GM21529 (cell line): ENCODE results near the gene RGS6.
"Not testable (repeated sequence)": the region's sequence is repeated elsewhere in the genome, so short reads cannot be mapped to it uniquely, and the experiment has no call there.

Experiments
- ATAC-seq: cut with Tn5 transposase; IDR thresholded peaks from one replicate; pipeline ENCODE4 v1.9.1; 2021; ENCODE audit not compliant: unreplicated experiment

RGS6 gene

DNA sequence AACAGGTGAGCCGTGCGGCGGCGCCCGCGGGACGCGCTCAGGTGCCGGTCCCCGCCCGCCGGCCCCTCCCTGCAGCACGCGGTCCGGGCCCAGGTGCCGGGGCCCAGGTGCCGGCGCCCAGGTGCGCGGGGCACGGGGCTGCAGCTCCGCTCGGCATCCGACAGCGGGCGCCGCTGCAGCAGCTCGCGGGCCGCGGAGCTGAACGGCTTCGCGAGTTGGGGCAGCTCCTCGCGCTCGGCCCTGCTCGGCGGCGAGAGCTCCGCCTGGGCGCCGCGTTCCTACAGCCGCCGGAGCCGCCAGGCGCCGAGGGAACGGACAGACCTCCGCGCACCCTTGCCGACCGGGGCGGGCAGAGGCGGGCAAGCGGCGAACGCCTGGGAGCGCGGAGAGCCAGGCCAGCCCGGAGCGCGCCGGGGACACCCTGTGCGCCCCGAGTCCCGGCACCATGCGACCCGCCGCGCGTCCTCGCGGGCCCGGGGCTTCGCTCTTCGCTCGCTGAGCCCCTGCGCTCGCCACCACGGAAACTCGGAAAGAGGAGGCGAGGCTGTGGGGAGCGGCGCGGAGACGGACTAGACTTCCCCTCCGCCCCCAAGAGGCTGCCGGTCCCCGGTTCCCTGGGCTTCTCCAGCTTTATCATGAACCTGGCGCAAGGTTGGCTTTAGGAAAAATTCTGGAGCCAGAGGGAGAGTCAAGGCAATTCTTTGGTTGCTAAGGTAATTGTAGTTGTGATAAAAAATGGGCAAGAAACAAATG is at the start of gene RGS6:
TSS of gene RGS6 (plus strand) at position 201 of the 753 bp plus-strand sequence.
- ATAC-seq = no peak

DNA sequence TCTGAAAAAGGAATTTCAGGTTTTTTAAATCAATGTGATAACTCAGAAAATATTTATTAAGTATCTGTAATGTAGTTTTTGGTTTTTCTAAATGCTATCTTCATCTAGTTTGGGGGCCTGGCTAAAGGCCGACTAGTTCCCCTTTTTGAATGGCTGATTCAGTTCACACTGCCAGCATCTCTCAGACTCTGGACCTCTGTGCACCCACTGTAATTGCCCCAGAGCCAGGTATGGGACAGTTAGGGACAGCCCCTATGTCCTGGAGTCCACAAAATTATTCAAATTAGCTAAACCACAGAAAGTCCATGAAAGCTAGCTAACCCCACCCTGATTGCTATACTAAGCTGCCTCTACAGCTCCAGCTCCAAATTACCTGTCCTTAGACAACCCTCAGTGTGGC is 49.1 kb upstream of the RGS6 start:
- no peak for ATAC-seq

DNA sequence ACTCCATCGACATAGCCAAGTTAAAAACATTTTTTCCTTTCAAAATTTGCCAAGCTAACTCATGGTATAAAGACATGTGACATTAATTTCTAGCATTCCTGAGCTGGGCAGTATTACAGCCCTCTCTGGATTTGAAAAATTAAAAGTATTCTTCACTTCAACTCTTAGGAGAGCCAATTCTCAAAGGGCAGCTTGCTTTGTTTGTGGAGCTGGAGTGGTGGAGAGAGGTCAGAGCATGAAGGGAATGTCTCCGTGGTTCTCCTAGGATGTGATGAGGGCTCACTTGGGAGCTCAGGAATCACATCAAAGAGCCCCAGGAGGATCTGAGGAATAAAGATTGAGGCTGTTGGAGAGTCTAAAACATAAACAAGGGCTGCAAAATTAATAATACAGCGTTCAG is 46.9 kb upstream of the RGS6 start:
- ATAC-seq = no peak

DNA sequence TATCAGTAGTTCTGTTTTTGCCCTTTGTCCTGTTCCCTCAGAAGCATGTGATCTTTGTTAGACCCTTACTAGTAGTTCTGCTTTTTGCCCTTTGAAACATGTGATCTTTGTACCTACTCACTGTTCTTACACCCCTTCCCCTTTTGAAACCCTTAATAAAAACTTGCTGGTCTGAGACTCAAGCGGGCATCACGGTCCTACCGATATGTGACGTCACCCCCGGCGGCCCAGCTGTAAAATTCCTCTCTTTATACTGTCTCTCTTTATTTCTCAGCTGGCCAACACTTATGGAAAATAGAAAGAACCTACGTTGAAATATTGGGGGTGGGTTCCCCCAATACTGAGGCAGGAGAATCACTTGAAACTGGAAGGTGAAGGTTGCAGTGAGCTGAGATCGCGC is 44.4 kb upstream of the RGS6 start:
- ATAC-seq = not testable (repeated sequence)

DNA sequence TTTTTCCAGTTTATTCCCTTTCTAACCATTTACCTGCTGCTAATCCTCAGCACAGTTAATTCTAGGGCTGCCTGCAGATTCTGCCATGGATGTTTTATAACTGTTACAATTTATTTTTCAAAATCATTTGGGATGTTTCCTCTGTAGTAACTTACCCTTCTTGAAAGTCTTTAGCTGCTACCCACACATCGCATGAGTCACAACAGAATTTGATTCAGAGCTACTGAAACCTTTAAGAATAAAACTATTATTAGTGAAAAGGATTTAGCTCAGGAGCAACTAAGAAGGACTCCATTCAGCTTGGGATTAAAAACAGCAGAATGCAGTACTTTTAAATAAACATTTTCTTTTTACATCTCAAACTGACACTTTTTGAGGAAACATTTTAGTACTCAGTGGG is 41.7 kb upstream of the RGS6 start:
- ATAC-seq = no peak

DNA sequence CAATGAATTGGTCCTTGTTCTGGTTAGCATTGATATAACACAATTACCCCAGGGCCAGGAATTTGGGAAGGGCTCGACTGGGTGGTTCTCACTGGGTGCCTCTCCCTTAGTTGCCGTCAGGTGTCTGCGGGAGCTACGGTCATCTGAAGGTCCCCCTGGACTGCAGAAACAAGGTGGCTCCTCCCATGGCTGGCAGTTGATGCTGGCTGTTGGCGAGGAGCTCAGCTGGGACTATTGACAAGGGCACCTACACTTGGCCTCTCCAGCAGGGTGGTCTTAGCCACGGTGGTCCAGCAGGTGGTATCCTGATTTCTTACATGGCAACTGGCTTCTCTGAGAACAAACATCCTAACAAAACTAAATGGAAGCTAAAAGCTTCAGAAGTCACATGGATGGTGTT is 41.0 kb upstream of the RGS6 start:
- no peak for ATAC-seq

DNA sequence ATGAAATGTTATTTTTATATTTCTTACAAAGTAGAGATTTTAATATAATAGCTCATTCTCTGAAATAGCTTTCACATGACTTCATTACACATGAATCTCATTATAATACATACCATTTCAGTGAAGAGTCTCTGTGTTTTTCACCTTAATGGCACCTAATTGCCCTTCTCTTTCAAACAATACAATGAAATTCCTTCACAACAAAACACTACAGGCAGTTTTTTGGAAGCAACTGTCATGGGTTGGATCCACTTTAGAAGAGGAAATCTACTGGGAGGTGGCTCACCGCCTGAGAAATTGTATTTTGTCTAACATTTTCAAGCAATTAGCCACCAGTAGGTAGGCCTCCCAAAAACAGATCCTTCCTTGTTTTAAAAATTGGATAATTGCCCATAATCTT is 40.3 kb upstream of the RGS6 start:
- ATAC-seq = no peak

DNA sequence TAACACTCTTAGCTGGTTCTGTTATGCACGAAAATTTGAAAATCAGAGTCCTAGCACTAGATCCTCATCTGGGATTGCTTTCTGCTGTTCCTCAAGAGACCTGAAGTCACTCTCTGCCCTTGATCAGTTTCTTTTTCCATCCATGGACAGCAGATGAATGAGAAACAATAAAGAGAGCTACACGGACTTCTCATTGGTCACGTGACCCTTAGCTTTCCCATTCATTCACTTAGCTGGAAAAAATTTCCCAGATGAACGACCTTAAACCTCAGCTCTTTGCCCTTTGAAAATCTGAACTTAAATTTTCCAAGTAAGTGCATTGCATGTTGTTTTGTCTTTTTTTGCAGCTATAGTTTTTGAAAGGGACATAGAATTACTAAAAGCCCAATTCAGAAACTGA is 27.2 kb upstream of the RGS6 start:
- ATAC-seq = no peak

DNA sequence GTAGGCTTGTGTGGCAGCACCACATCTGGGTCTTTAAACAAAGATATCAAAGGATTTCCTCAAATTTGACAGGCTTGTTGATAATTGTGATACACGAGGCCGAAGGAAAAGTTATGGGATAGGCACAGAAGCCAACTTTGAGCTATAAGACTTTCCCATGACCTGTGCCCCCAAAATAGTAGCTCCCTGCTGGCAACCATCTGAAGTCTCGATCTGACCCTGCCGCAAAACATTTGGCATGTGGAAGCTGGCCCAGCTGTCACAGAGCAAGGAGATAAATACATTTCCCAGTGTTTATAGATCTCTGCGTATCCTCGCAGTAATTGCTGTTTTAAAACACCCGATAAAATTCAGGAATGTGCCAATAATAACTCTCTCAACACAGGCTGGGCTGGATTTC is 26.4 kb upstream of the RGS6 start:
- ATAC-seq = no peak

DNA sequence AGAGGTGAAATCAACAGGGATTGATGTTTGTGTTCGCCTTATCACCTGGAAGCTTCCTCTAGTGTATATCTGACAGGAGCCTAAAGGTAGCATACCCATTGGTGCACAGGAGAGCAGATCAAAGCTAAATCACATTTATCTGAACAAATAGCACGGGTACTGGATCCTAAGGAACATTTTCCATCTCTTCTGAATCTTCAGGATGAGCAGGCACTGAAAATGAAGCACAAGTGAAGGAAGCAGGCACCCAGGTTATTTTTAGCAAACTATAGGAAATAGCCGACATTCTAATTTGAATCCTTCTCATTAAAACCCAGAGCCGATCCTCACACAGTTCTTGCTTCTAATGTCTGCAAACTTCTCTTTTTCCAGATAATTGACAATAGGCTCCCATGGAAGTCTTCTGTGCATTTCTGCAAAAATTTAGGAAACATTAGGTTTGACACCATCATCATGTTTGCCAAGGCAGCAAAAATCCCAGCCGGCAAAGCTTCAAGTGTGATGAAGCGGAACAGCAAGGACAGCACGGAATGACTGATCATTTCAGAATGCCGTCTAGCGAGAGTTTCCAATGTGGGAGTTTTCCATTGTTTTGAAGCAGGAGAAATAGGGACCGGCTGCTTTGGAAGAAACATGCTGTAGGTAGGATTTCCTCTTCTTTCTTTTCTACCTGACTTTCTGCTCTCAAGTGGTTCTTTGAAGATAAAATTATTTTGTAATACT is 24.3 kb upstream of the RGS6 start:
- no peak for ATAC-seq

DNA sequence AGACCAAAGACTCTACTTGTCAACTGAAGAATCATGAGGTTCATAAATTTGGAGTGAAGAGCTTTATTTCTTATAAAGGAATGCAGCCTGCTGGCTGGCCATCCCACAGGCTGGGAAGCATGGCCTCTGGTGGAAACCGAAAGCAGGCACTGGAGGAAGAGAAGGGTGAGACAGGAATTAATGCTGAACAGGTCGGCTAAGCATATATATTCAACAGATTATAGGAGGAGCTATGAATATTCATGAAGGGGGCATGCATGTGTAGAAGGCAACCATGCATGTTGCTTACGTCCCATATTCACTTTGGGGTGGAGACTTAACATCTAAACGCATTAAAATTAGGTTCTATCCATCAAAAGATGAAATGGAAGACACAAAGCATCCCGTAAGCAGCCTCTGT is 20.6 kb upstream of the RGS6 start:
- no peak for ATAC-seq

DNA sequence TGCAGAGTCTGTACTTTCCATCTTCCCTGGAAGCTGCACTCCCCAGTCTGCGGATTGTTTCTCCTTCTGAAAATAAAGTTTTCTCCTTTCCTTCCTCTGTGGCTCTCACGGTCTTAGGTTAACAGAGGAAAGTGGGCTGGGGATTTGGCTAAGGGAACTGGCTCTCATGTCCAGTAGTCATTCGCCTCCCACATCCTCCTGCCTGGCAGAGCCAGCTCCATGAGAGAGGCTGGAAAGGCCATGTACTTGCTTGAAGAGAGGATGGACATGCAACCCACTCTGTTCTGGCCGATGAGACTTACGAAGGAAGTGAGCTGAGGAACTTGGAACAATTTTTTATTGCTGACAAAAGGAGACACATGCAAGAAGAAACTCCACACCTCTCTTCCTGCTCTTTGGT is 18.9 kb upstream of the RGS6 start:
- no peak for ATAC-seq

DNA sequence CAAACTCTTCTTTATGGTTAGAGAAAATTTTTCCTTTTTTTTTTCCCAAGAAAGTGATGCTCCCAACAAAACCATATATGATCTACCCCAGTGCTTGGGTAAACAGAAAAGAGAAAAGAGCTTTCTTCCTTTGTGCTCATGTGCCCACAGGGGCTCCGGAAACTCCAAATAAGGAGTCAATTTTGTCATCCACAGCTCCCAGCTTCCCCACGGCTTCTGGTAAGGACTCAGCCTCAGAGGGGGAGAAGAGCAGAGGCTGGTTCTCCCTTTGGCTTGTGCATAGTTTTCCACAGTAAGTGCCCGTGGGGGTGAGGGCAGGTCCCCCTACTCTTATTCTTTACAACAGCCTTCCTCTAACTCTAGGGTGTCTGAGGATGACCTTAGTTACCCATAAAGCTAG is 13.3 kb upstream of the RGS6 start:
- no peak for ATAC-seq

DNA sequence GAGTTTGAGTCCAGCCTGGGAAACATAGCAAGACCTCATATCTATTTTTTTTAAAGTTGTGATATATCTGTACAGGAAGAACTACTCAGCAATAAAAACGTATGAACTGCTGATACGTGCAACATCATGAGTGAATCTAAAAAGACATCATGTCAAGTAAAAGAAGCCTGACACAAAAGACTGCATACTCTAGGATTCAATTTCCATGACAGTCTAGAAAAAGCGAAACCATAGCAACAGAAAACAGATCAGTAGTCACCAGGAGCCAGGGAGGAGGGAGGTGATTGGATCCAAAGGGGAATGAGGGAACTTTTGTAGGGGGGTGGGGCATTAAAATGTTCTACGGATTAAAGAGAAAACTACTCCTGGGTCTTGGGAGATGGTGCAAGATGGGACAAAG is 8.7 kb upstream of the RGS6 start:
- ATAC-seq = no peak

DNA sequence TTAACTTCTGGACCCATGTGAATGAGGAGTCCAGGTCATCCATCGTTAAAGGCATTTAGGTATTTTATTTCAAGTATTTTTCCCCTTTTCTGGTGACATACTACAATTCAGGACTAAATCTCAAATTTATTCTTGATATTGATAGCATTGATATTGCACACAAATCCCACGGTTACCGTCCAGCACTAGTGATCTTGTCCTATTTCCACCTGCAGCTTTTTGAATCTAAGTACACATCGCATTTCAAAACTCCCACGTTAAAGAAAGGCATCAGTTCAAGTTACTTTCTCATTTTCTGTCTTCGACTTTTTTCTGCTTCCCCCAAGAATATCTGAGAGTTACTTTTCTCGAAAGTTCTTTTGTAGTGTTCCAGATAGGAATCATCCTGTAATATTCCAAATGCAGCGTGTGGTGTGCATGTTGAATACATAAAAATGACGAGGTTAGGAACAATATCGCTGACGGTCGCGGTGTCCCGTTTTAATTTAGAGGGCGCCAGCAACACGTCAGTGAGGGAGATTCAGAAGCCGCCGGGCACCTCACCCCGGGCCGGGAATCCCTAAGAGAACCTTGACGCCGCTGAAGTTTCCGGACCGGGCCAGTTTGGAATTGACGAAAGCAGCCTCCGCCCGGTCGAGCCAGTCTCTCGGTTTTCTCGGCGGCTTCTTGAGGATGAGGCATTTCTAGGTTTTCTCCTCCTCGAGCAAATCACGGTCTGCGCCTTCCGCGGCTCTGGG is 569 bp upstream of the RGS6 start:
- ATAC-seq = no peak

DNA sequence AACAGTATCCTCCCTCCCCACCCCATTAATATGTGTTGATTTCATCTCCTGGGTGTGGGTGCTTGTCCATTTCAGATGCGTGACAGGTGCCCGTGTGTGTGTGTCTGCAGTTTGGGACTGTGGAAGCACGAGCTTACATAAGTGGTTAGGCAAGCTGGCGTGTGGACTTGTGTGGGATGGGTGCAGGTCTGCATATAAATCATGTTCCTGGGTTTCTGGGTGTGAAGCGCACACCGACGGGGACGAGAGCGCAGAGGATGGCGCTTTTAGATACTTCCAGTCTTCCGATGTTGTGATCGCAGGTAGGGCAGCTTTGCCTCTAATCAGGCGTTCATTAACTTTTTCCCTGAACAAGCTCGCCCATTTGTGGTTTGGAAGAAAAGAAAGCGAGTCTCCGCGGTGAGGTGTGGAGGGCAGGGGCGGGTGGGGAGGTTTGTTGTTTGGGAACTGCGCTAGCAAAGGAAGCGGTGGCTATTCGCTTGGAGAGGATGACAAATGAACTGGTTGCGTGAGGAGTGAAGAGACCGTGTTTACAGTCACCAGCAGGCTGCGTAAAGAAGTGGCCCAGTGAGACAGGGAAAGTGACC is 865 bp downstream of the RGS6 start:
- ATAC-seq = no peak

DNA sequence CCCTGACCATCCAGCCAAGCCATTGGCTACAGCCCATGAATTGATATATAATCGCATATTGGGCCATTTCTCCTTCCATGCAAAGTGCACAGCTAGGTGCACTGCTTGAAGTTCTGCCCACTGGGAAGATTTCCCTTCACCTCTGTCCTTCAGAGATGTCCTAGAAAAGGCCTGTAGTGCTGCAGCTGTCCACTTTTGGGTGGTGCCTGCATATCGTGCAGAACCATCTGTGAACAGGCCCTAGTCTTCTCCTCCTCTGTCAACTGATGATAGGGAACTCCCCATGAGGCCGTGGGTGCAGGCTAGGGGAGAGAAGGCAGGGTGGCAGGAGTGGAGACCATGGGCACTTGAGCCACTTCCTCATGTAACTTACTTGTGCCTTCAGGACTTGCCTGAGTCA is 6.0 kb downstream of the RGS6 start:
- not testable (repeated sequence) for ATAC-seq

DNA sequence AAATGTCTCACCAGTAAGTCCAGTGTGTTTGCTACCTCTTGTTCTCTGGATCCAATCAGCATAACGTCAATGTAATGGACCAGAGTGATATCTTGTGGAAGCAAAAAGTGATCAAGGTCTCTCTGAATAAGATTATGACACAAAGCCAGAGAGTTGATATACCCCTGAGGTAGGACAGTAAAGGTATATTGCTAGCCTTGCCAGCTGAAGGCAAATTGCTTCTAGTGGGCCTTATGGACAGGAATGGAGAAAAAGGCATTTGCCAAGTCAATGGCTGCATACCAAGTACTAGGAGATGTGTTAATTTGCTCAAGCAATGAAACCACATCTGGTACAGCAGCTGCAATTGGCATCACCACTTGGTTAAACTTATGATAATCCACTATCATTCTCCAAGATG is 7.1 kb downstream of the RGS6 start:
- not testable (repeated sequence) for ATAC-seq

DNA sequence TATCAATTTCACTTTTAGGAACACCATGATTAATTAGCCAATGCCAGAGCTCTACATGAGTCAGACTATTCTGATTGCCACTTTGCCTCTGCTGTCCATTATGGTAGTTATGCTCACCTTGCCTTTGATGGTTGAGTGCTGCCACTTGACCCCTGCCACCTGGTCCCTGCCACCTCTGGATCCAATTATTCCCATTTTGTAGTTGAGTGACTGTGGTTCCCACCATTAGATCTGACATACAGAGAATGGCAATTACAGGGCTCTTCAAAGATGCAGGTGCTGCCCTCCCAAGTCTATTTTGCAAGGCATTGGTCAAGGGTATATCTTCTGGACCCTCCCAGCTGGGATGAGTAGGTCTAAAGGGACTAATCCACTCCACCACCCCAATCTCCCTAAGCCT is 8.3 kb downstream of the RGS6 start:
- ATAC-seq = not testable (repeated sequence)

DNA sequence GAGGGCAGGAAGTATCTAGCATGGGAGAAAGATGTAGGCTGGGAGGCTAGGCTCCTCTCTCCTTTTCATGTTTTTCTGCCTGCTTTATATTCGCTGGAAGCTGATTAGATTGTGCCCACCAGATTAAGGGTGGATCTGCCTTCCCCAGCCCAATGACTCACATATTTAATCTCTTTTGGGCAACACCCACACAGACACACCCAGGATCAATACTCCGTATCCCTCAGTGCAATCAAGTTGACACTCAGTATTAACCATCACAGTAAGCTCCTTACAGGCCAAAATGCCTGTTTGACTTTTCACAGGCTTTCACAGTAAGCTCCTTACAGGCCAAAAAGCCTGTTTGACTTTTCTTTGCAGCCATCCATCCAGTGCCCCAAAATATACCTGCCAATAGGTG is 9.4 kb downstream of the RGS6 start:
- ATAC-seq = not testable (repeated sequence)

DNA sequence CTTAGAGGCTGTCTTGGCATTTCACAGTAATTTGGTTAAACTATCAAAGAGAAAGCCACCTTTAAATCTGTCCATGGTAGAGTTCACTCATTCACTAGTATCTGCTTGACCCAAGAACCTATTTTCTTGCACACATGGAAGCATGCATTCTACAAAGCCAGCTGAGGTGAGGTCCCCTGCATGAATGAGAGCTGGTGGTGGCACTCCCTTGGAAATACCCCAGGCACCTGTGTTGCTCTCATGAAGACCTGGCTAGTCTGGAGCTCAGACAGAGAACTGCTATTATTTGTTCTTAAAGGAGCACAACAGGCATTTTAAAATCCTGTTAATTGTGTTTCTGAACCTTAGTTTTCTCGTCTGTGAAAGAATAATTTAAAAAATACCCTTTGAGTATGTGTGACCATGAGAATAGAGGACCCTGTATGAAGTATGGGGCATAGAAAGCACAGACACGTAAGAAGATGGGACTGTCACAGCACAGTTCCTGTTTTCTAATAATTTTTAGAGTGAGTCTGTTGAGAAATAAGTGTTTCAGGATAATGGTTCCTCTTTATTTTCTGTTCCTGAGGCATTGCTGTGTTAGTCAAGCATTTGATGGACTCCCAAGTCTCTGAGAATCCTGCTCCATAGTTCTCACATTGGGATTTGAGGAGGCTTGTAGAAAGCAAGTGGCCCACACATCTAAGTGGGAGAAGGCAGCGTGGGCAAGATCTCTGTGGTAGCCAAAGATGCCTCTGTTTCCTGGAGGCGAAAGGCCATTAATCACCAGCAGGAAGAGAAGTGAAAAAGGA is 10.9 kb downstream of the RGS6 start:
- no peak for ATAC-seq
